Vagina (tissue), 2 donors: ENCODE measurements around the gene SLC9A5. TPM values are rescaled to one million over a fixed set of nuclear protein-coding genes. Genes with fewer than 3 reads are reported as not detected.

Experiments
- DNase-seq, 2 donors: peaks; one replicate each; pipeline ENCODE4 v3.0.0-alpha.2; 2017; ENCODE audit errors: extremely low spot score in 2 of 2
- H3K27ac ChIP-seq: fragments of 200-600 bp; sonication (generic); one replicate; pipeline ENCODE4 v1.5.1; 2019
- H3K27me3 ChIP-seq: fragments of 200-600 bp; sonication (generic); one replicate; pipeline ENCODE4 v1.5.1; 2019
- H3K36me3 ChIP-seq, 2 donors: fragments of 200-600 bp; sonication (generic); one replicate each; pipeline ENCODE4 v1.5.1; 2017 to 2019
- H3K4me1 ChIP-seq: fragments of 200-600 bp; sonication (generic); one replicate; pipeline ENCODE4 v1.5.1; 2019
- H3K4me3 ChIP-seq, 2 donors: fragments of 200-600 bp; sonication (generic); 1 replicate in 1 of 2; 2 replicates in 1 of 2; pipeline ENCODE4 v1.5.1; 2016 to 2019
- H3K9me3 ChIP-seq: fragments of 200-600 bp; sonication (generic); one replicate; pipeline ENCODE4 v1.5.1; 2019
- intact Hi-C: fragments of 100-400 bp; cut with DNase I; formaldehyde crosslinking; loops from one replicate; pipeline ENCODE4 v1.15.1; 2023
- microRNA counts, 2 donors: library from miRNA; unstranded; fragments of <30 nt; microRNA quantifications; one replicate each; lab custom pipeline; 2016 to 2017
- microRNA-seq: library from miRNA; unstranded; fragments of <30 nt; microRNA quantifications from one replicate; pipeline ENCODE4, GENCODE V29; 2017; ENCODE audit warnings: borderline number of aligned reads, borderline replicate concordance
- small RNA-seq: library from RNA; depleted of rRNA; stranded (forward); fragments of <200 nt; gene quantifications from one replicate; pipeline ENCODE3, GENCODE V24; 2016
- total RNA-seq: library from RNA; depleted of rRNA; stranded (reverse); fragments of >200 nt; gene quantifications from one replicate; pipeline ENCODE4 v1.2.3, GENCODE V29; 2016
- TF ChIP-seq, protein P1 (sequence below), 3 experiments: fragments of 450-650 bp in 2 of 3; fragments of 200-600 bp in 1 of 3; sonication (generic) in 1 of 3; IDR thresholded peaks; one replicate each; pipeline ENCODE4 v1.5.1; 2017 to 2019; ENCODE audit warnings: antibody characterized with exemption in 3 of 3, mild to moderate bottlenecking in 2 of 3, moderate library complexity in 2 of 3

SLC9A5 gene
- total RNA-seq, 1 donor from 2014 or later: 0.49 TPM

- Histone ChIP-seq H3K36me3 (no peaks in the 10 kb centered on the region), H3K27me3 (no peaks in the 10 kb centered on the region), H3K4me3 (no peak overlapping the region), H3K4me1 (no peaks in the 10 kb centered on the region), H3K27ac (no peak overlapping the region), H3K9me3 (no peaks in the 10 kb centered on the region)
- intact Hi-C loops: no loop called here
- no peak for DNase-seq
- TF ChIP-seq, protein P1, sequence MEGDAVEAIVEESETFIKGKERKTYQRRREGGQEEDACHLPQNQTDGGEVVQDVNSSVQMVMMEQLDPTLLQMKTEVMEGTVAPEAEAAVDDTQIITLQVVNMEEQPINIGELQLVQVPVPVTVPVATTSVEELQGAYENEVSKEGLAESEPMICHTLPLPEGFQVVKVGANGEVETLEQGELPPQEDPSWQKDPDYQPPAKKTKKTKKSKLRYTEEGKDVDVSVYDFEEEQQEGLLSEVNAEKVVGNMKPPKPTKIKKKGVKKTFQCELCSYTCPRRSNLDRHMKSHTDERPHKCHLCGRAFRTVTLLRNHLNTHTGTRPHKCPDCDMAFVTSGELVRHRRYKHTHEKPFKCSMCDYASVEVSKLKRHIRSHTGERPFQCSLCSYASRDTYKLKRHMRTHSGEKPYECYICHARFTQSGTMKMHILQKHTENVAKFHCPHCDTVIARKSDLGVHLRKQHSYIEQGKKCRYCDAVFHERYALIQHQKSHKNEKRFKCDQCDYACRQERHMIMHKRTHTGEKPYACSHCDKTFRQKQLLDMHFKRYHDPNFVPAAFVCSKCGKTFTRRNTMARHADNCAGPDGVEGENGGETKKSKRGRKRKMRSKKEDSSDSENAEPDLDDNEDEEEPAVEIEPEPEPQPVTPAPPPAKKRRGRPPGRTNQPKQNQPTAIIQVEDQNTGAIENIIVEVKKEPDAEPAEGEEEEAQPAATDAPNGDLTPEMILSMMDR (IDR thresholded peaks at IDR 0.05): no peak
Observed at GRCh38 chr16:67317853-67318252, 69.1 kb downstream of the SLC9A5 start.

MicroRNAs encoded within 50 kb of the gene (microRNA counts, 767-probe panel; counts per million panel counts)
- microRNA hsa-miR-328 (lab: Ali Mortazavi, UCI): 238 to 261 counts per million in 2 donors

Small RNA genes lying within 50 kb of the gene (microRNA-seq; reads per million reads assigned to microRNA genes)
- 170 reads per million, percentile 60 among the genes with 10 or more reads in this experiment for gene MIR328

Small RNA genes lying within 50 kb of the gene (small RNA-seq; reads per million reads assigned to genes)
- gene MIR328: 8.9 reads per million, percentile 92 among the genes with 10 or more reads in this experiment

Other genes with a start within 250 kb of the SLC9A5 start
- 33.9 TPM for gene CBFB, start 219.8 kb upstream of the SLC9A5 start, total RNA-seq
- gene PHAF1, start 139.0 kb upstream of the SLC9A5 start, total RNA-seq: 23.3 TPM
- 12.8 TPM for gene B3GNT9, start 98.0 kb upstream of the SLC9A5 start, total RNA-seq
- 22.3 TPM for gene TRADD, start 89.1 kb upstream of the SLC9A5 start, total RNA-seq
- 31.4 TPM for gene FBXL8, start 89.0 kb upstream of the SLC9A5 start, total RNA-seq
- gene HSF4, start 84.2 kb upstream of the SLC9A5 start, total RNA-seq: 54.3 TPM
- 19.2 TPM for gene NOL3, start 78.4 kb upstream of the SLC9A5 start, total RNA-seq
- 17.4 TPM for gene MATCAP1, start 65.0 kb upstream of the SLC9A5 start, total RNA-seq
- 2.5 TPM for gene EXOC3L1, start 58.8 kb upstream of the SLC9A5 start, total RNA-seq
- 78.1 TPM for gene E2F4, start 56.8 kb upstream of the SLC9A5 start, total RNA-seq
- 21.6 TPM for gene ELMO3, start 49.8 kb upstream of the SLC9A5 start, total RNA-seq
- 48.9 TPM for gene TMEM208, start 21.8 kb upstream of the SLC9A5 start, total RNA-seq
- gene FHOD1, start 1.5 kb upstream of the SLC9A5 start, total RNA-seq: 17.2 TPM
- gene PLEKHG4, start 30.6 kb downstream of the SLC9A5 start, total RNA-seq: 9.8 TPM
- not detected for gene KCTD19, start 77.8 kb downstream of the SLC9A5 start, total RNA-seq
- gene LRRC36, start 77.8 kb downstream of the SLC9A5 start, total RNA-seq: not detected
- 28.2 TPM for gene TPPP3, start 144.5 kb downstream of the SLC9A5 start, total RNA-seq
- gene ZDHHC1, start 167.5 kb downstream of the SLC9A5 start, total RNA-seq: 22.3 TPM
- 30.2 TPM for gene HSD11B2, start 182.1 kb downstream of the SLC9A5 start, total RNA-seq
- gene ATP6V0D1, start 232.2 kb downstream of the SLC9A5 start, total RNA-seq: 110 TPM
- gene AGRP, start 234.6 kb downstream of the SLC9A5 start, total RNA-seq: not detected